Brain microvascular endothelial cell (primary cell): Measurements from ENCODE around the gene EPB41L5.

Experiments used
- DNase-seq: peaks from one replicate; pipeline ENCODE4 v3.0.0-alpha.2; 2020
- H3K27ac ChIP-seq: fragments of 250-450 bp; sonication (Bioruptor Pico); 2 replicates; pipeline ENCODE4 v1.5.1; 2020; ENCODE audit warnings: mild to moderate bottlenecking, moderate library complexity
- H3K27me3 ChIP-seq: fragments of 250-450 bp; sonication (Bioruptor Pico); replicated peaks from 2 replicates; pipeline ENCODE4 v1.5.1; 2020; ENCODE audit warnings: mild to moderate bottlenecking
- H3K36me3 ChIP-seq: fragments of 250-450 bp; sonication (Bioruptor Pico); replicated peaks from 2 replicates; pipeline ENCODE4 v1.5.1; 2020; ENCODE audit warnings: mild to moderate bottlenecking
- H3K4me3 ChIP-seq: 2 replicates; pipeline ENCODE4 v1.5.1; 2011; ENCODE audit warnings: low read depth, mild to moderate bottlenecking, control low read depth, low read length, moderate library complexity
- CTCF ChIP-seq: IDR thresholded peaks from 2 replicates; pipeline ENCODE4 v1.5.1; 2011; ENCODE audit warnings: low read depth, mild to moderate bottlenecking, moderate library complexity, low read length, control low read depth, inconsistent platforms; ENCODE audit errors: missing control alignments
- in situ Hi-C: cut with HindIII; loops from 2 replicates; pipeline ENCODE4 v1.10.0; 2017; ENCODE audit warnings: low sequenced_read_pairs, low pct_ligation_motif_present

The EPB41L5 gene

GRCh38 chr2:120224256-120224655 lies 211.4 kb downstream of the EPB41L5 start:
- TF ChIP-seq CTCF: no peak
- no peak overlapping the region for H3K27ac ChIP-seq
- H3K36me3 ChIP-seq: peaks cover 3% of the 10 kb centered on the region
- H3K4me3 ChIP-seq: no peak overlapping the region
- no peak for DNase-seq
- H3K27me3 ChIP-seq: no peaks in the 10 kb centered on the region
- in situ Hi-C loops: no loop called here

- no peak overlapping the region for H3K27ac ChIP-seq
- DNase-seq: no peak
- H3K36me3 ChIP-seq: peaks cover 3% of the 10 kb centered on the region
- no peak overlapping the region for H3K4me3 ChIP-seq
- in situ Hi-C loops: no loop called here
- no peaks in the 10 kb centered on the region for H3K27me3 ChIP-seq
- no peak for TF ChIP-seq CTCF
Observed at GRCh38 chr2:120224735-120225548, 212.1 kb downstream of the EPB41L5 start.

GRCh38 chr2:120225549-120226065 lies 212.7 kb downstream of the EPB41L5 start:
- no peak for DNase-seq
- Histone ChIP-seq H3K27me3 (no peaks in the 10 kb centered on the region), H3K27ac (no peak overlapping the region), H3K4me3 (no peak overlapping the region), H3K36me3 (peaks cover 3% of the 10 kb centered on the region)
- no peak for TF ChIP-seq CTCF
- in situ Hi-C loops: no loop called here

GRCh38 chr2:120226316-120226715 lies 213.4 kb downstream of the EPB41L5 start:
- Histone ChIP-seq H3K36me3 (peaks cover 3% of the 10 kb centered on the region), H3K4me3 (no peak overlapping the region), H3K27me3 (no peaks in the 10 kb centered on the region), H3K27ac (no peak overlapping the region)
- no peak for DNase-seq
- in situ Hi-C loops: no loop called here
- TF ChIP-seq CTCF: no peak

- no peak for DNase-seq
- no peak for TF ChIP-seq CTCF
Observed at GRCh38 chr2:120227111-120227991, 214.5 kb downstream of the EPB41L5 start.

More at GRCh38 chr2:120227111-120227991, 214.5 kb downstream of the EPB41L5 start:
- Histone ChIP-seq H3K36me3 (peaks cover 2% of the 10 kb centered on the region), H3K27ac (no peak overlapping the region), H3K27me3 (no peaks in the 10 kb centered on the region), H3K4me3 (no peak overlapping the region)
- in situ Hi-C loops: no loop called here
